ENCODE results near the gene ATG10. TPM values are rescaled to one million over a fixed set of nuclear protein-coding genes. Genes with fewer than 3 reads are reported as not detected.

Gene ATG10
- total and polyA plus RNA-seq, 2 of the 13 experiments (the other 11 are each of a cell fraction or from before 2014, with no cell fraction given), result 2.0 to 5.7 TPM

GRCh38 chr5:82277987-82278710 is 306.3 kb downstream of the ATG10 start, which contains the start of gene RPS23 (continued):
- peak; percentile 50 for TF ChIP-seq ZNF18 (CRISPR knock-in tag; IDR thresholded peaks at IDR 0.05; ENCODE audit: insufficient replicate concordance)
- TF ChIP-seq, protein P1, sequence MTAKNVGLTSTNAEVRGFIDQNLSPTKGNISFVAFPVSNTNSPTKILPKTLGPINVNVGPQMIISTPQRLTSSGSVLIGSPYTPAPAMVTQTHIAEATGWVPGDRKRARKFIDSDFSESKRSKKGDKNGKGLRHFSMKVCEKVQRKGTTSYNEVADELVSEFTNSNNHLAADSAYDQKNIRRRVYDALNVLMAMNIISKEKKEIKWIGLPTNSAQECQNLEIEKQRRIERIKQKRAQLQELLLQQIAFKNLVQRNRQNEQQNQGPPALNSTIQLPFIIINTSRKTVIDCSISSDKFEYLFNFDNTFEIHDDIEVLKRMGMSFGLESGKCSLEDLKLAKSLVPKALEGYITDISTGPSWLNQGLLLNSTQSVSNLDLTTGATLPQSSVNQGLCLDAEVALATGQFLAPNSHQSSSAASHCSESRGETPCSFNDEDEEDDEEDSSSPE (CRISPR knock-in tag; IDR thresholded peaks at IDR 0.05), result peak; percentile 58; the same call in 1 of the 2 replicates
- TF ChIP-seq ZSCAN9 (CRISPR knock-in tag; IDR thresholded peaks at IDR 0.05; ENCODE audit: borderline replicate concordance), result no peak
- TF ChIP-seq ATF7 (IDR thresholded peaks at IDR 0.05), result no peak
- no peak; the same call in none of the 2 replicates for TF ChIP-seq ATF7 (CRISPR knock-in tag; IDR thresholded peaks at IDR 0.05)
- peak; percentile 73; the same call in 1 of the 2 replicates for TF ChIP-seq ZFP41 (CRISPR knock-in tag; IDR thresholded peaks at IDR 0.05; ENCODE audit: borderline replicate concordance)
- TF ChIP-seq SRY (CRISPR knock-in tag; IDR thresholded peaks at IDR 0.05), result no peak
- no peak for TF ChIP-seq FOXC1 (CRISPR knock-in tag; IDR thresholded peaks at IDR 0.05; ENCODE audit: borderline replicate concordance)
- TF ChIP-seq SNRNP70 (IDR thresholded peaks at IDR 0.05; ENCODE audit: low read depth, low read length), result no peak
- peak; percentile 41; the same call in 1 of the 2 replicates for TF ChIP-seq ARNTL (CRISPR knock-in tag; IDR thresholded peaks at IDR 0.05)
- no peak for TF ChIP-seq KAT2B (IDR thresholded peaks at IDR 0.05; ENCODE audit: borderline replicate concordance, low read depth, low read length)
- no peak for TF ChIP-seq STAT5B (CRISPR knock-in tag; IDR thresholded peaks at IDR 0.05)
- peak; percentile 73; the same call in 1 of the 2 replicates for TF ChIP-seq KDM5B (CRISPR knock-in tag; IDR thresholded peaks at IDR 0.05; ENCODE audit: borderline replicate concordance)
- TF ChIP-seq ZNF296 (CRISPR knock-in tag; conservative IDR thresholded peaks at IDR 0.05), result peak; percentile 47; the same call in 1 of the 2 replicates
- TF ChIP-seq FOXJ3 (CRISPR knock-in tag; IDR thresholded peaks at IDR 0.05; ENCODE audit: borderline replicate concordance), result 0 out of 2 replicates have a peak, but pooled peaks have one; percentile 40
- peak; percentile 95 for TF ChIP-seq ZFX (CRISPR knock-in tag; IDR thresholded peaks at IDR 0.05; ENCODE audit: low read depth)
- peak; percentile 43; the same call in 1 of the 2 replicates for TF ChIP-seq ISL2 (CRISPR knock-in tag; IDR thresholded peaks at IDR 0.05)
- TF ChIP-seq TARDBP (CRISPR knock-in tag; IDR thresholded peaks at IDR 0.05), result no peak
- no peak; the same call in 1 of the 2 replicates for TF ChIP-seq ZKSCAN8 (CRISPR knock-in tag; IDR thresholded peaks at IDR 0.05; ENCODE audit: borderline replicate concordance)
- TF ChIP-seq ZNF329 (CRISPR knock-in tag; IDR thresholded peaks at IDR 0.05; ENCODE audit: low read depth), result 0 out of 2 replicates have a peak, but pooled peaks have one; percentile 32
- TF ChIP-seq TOPORS (CRISPR knock-in tag; IDR thresholded peaks at IDR 0.05), result no peak
- TF ChIP-seq, protein P2, sequence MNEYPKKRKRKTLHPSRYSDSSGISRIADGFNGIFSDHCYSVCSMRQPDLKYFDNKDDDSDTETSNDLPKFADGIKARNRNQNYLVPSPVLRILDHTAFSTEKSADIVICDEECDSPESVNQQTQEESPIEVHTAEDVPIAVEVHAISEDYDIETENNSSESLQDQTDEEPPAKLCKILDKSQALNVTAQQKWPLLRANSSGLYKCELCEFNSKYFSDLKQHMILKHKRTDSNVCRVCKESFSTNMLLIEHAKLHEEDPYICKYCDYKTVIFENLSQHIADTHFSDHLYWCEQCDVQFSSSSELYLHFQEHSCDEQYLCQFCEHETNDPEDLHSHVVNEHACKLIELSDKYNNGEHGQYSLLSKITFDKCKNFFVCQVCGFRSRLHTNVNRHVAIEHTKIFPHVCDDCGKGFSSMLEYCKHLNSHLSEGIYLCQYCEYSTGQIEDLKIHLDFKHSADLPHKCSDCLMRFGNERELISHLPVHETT (CRISPR knock-in tag; conservative IDR thresholded peaks at IDR 0.05), result no peak; the same call in 1 of the 2 replicates
- TF ChIP-seq SRSF1 (optimal IDR thresholded peaks at IDR 0.05; ENCODE audit: low read depth, low read length), result no peak
- TF ChIP-seq NR2F2 (IDR thresholded peaks at IDR 0.05; ENCODE audit: borderline replicate concordance, low read depth), result 0 out of 2 replicates have a peak, but pooled peaks have one; percentile 7
- no peak for TF ChIP-seq RFX5 (IDR thresholded peaks at IDR 0.05; ENCODE audit: low read depth, low read length)
